Epithelial cell of prostate (primary cell): ENCODE results near the gene GRID1.

ENCODE experiments used
- DNase-seq: peaks from one replicate; pipeline ENCODE4 v3.0.0-alpha.2; 2011; ENCODE audit warnings: low read depth, low spot score
- H3K27ac ChIP-seq: fragments of 450-650 bp; 2 replicates; pipeline ENCODE4 v1.5.1; 2017; ENCODE audit warnings: mild to moderate bottlenecking

Gene GRID1

DNA sequence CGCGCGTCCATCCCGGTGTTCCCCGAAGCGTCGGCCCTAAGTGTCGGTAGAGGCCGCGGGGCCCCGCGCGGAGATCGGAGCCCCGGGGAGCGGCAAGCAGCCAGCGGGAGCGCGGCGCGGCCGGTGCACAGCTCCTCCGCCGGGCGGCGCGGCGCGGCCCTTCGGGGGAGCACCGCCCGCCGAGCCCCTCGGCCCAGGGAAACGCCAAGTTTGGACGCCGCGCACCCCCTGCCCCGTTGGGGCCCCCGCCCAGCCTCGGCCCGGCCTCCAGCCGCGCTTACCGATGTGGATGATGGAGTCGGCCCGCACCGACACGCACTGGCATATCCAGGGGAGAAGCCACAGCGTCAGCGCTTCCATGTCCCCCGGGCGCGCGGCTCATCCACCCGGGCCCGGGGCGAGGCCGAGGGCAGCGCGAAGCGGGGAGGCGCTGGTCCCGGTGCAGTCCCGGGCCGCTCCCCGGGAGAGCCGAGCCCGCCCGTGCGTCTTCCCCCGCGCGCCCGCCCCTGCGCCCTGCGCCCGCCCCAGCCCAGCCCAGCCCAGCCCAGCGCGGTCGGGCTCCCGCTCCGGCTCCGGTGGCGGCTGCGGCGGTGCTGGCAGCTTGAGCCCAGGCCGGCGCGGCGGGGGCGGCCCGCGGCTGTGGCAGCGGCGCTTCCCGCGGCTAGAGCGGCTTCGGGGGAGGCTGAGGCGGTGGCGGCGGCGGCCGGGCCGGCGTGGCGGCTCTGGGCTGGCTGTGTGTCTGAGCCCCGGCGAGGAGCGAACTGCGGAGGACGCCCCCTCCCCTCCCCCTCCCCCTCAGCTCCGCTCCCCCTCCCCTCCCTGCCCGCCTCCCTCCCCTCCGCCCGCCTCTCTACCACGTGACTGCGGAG, at the start of gene GRID1:
GRID1 (minus strand) TSS at position 763 of the 869 bp plus-strand sequence.
- no peak within 1 kb of the TSS for H3K27ac ChIP-seq
- DNase-seq, result no peak

GRCh38 chr10:86415583-86415982, 49.0 kb upstream of the GRID1 start:
- DNase-seq, result no peak
- no peak overlapping the region for H3K27ac ChIP-seq

- no peak overlapping the region for H3K27ac ChIP-seq
- no peak for DNase-seq
Observed at GRCh38 chr10:86415116-86415515, 48.5 kb upstream of the GRID1 start.

DNA sequence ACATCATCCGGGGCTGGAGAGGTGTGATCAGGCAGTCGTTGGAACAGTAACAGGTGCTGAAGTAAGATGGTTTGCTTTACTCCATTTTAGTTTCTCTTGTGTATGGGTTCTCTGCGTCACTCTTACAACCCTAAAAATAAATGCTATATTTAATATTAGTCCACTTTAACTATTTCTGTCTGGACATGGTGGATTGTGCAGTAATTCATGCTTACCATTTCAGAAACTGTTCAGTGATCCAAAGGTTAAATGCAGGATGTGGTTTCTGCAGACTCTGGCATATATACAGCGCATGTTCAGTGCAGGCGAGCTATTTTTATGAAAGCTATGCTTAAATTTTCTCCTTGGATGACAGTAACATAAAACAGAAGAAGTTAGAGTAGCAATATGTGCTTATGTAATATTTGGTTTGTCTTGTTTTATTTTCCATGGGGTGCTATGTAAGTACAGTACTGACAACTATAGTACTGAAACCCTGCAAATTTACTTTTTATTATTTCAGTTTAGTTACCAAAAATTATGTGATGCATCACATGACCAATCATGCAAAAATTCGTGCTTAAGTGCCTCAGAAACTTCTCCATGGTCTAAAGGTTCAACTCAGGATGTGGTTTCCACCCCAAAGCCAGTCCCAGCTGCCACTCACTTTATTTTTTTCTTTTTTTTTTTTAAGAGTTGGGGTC, 46.6 kb upstream of the GRID1 start:
- H3K27ac ChIP-seq, result no peak overlapping the region
- no peak for DNase-seq

- H3K27ac ChIP-seq, result no peak overlapping the region
- DNase-seq, result no peak
Observed at GRCh38 chr10:86411852-86412560, 45.4 kb upstream of the GRID1 start.

DNA sequence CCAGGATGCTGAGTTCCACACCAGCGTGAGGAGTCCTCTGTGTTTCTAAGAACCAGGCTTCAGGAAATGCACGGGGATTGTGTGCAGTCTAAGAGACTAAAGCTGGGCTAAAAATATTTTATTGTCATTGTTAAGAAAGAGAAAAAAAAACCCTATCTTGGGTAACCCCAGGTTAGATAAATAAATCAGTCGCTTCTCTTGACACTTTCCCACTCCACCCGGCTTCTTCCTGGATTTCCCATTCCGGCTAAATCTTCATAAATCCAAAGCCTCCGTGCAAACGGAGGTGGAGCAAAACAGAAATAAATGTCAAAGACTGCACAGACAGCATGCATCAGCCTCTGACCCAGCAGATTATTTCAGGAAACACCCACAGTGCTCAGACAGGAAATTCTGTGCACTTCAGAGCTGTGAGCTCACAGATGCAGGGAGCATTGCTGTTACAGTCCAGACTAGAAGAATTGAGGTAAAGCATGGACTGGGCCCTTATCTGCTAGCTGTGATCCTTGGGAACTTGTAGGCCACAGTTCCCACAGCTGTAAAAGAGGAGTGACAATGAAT, 44.8 kb upstream of the GRID1 start:
- H3K27ac ChIP-seq, result no peak overlapping the region
- no peak for DNase-seq

- DNase-seq, result no peak
- H3K27ac ChIP-seq, result no peak overlapping the region
Observed at GRCh38 chr10:86410542-86411124, 44.0 kb upstream of the GRID1 start.

GRCh38 chr10:86409183-86409582, 42.6 kb upstream of the GRID1 start:
- H3K27ac ChIP-seq, result no peak overlapping the region
- DNase-seq, result no peak

DNA sequence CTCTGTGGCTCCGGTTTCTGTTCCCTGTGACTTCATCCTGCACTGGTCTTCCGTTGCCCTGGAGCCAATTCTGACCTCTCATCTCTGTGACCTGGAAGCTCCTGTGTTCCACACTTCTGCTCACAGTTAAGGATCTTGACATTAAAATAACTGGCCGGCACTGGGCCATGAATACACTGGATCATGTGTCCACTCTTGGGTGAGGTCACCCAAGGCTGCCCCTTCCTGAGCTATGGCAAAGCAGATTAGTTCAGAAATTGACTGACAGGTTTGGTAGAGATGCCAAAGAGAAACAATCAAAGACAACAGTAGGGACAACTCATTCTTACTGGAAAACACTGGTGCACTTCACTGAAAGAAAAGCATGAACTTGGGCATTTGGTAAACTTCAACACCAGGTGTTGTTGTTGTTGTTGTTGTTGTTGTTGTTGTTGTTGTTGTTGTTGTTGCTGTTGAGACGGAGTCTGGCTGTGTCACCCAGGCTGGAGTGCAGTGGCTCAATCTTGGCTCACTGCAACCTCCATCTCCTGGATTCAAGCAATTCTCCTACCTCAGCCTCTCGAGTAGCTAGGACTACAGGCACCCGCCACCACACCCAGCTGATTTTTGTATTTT, 36.7 kb upstream of the GRID1 start:
- DNase-seq, result no peak
- H3K27ac ChIP-seq, result no peak overlapping the region

- no peak for DNase-seq
- no peak overlapping the region for H3K27ac ChIP-seq
Observed at GRCh38 chr10:86402283-86402941, 35.8 kb upstream of the GRID1 start.

GRCh38 chr10:86401588-86402282, 35.1 kb upstream of the GRID1 start:
- DNase-seq, result no peak
- peak overlapping the region; percentile 81 for H3K27ac ChIP-seq

- DNase-seq, result no peak
- H3K27ac ChIP-seq, result peak overlapping the region; percentile 81
Observed at GRCh38 chr10:86400705-86401587, 34.4 kb upstream of the GRID1 start.

DNA sequence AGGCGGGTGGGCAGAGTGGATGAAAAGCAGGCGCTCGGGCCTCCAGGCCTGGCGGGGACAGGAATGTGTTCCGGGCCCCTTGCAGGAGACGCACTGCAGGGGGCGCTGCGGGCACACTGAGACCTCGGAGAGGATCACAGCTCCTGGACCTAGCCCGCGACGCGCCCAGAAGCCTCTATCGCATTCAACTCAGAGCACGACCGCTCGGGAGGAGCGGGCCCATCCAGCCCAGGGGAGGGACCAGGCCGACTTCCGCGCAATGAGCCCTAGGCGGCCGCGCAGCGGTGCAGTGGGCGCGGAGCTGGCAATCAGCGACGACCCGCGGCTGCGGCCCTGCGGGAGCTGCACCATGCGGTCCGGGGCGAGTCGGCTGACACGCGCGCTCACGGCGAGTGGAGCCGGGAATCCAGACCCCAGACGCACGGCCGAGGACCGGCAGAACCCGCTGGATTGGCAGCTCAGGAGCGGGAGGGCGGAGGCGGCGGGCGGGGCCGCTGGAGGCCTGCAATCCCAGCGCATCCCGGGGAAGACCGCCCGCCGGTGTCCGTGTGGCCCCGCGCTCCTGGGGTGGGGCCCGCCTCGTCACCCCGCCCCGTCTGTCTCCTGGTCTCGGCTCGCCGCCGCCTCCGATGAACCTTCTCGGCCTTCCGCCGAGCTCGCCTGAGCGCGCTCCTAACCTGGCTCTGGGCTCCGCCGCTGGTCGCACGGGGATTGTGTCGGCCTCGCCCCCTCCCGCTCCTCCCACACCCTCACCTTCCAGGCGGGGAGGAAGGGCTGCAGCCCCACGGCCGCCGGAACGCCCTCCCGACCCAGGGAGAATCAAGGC, 33.5 kb upstream of the GRID1 start:
- DNase-seq, result peak; percentile 76
- peak overlapping the region; percentile 81 for H3K27ac ChIP-seq

- DNase-seq, result no peak
- H3K27ac ChIP-seq, result peak overlapping the region; percentile 81
Observed at GRCh38 chr10:86399514-86399878, 32.9 kb upstream of the GRID1 start.

DNA sequence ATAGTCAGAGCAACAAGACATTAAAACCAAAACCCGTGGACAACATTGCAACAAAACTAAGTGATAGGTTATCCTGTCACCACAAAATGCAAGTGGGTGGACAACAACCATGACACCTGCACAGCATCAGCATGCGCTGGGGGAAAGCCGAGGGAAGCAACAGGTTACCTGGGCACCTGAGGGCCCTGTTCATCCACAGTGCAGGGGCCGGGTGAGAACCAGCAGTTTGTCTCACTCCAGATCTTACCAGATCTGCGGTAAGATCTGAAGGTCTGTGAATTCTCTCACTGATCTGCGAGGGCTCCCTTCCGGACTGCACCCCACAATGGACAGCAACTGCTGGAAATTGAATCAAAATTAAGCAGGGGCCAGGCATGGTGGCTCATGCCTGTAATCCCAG, 30.5 kb upstream of the GRID1 start:
- no peak for DNase-seq
- H3K27ac ChIP-seq, result no peak overlapping the region

DNA sequence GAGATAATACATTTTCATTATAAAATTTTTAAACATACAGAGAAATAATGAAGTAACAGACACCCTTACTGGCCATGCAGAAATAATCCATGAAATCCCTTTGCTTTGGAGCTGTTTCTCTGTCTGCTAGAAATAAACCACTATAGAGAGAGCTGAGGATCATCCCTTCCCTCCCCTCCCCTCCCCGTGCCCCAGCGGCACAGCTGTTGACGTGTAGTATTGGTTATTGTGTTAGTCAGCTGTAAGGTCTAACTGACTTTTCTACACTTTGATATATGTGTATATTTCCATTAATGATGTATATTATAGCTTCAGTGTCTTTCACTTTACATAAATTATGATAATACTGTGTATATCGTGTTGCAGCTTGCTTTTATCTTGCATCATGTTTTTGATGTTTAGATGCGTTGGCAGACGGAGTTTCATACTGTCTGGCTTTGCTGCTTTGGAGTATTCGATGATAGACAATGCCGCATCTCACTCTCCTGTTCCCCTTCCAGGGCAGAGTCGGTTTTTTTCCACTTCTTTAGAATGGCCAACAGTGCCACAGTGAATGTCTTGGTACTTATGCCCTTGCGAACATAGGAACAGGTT, 27.4 kb upstream of the GRID1 start:
- no peak for DNase-seq
- H3K27ac ChIP-seq, result no peak overlapping the region

DNA sequence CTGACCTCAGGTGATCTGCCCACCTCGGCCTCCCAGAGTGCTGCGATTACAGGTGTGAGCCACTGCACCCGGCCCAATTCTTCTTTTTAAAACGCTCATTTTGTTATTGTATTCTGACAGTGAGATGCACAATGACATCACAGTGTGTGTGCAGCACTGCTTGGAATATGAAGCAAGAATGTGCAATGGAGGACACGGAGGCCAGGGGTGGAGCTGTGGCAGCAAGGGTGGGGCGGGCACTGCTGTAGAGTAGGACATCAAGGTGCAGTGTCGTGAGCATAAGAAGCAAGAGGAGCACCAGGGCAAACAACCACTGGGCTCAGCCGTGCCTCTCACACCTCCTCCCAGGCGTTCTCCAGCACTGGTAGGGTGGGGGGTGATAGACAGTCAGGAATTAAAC, 26.8 kb upstream of the GRID1 start:
- H3K27ac ChIP-seq, result no peak overlapping the region
- DNase-seq, result no peak
